Measurements from ENCODE around the gene MSI2.

The MSI2 gene

GRCh38 chr17:57466017-57466471 is 209.7 kb downstream of the MSI2 start:
- Mint-ChIP-seq H3K27me3 (no peaks in the 10 kb centered on the region), H3K27ac (peak overlapping the region in 1 of 2 donors; percentile 74), H3K4me3 (no peak overlapping the region), H3K9me3 (peaks cover 0 to 5% of the 10 kb centered on the region in 2 donors), H3K4me1 (peaks cover 75% of the 10 kb centered on the region)
- no peak for ATAC-seq
- DNase-seq: no peak

GRCh38 chr17:57466521-57466920 is 210.2 kb downstream of the MSI2 start:
- ATAC-seq (no peak), DNase-seq (no peak)
- Mint-ChIP-seq H3K27ac (no peak overlapping the region), H3K9me3 (peaks cover 0 to 5% of the 10 kb centered on the region in 2 donors), H3K4me3 (no peak overlapping the region), H3K4me1 (peaks cover 72% of the 10 kb centered on the region), H3K27me3 (no peaks in the 10 kb centered on the region)

GRCh38 chr17:57467226-57467625 is 210.9 kb downstream of the MSI2 start:
- DNase-seq: no peak
- Mint-ChIP-seq H3K4me1 (peaks cover 72% of the 10 kb centered on the region), H3K27ac (peak overlapping the region; percentile 1), H3K27me3 (no peaks in the 10 kb centered on the region), H3K4me3 (no peak overlapping the region), H3K9me3 (peaks cover 0 to under 1% of the 10 kb centered on the region in 2 donors)
- no peak for ATAC-seq

GRCh38 chr17:57467801-57468200 is 211.5 kb downstream of the MSI2 start:
- Mint-ChIP-seq H3K27me3 (no peaks in the 10 kb centered on the region), H3K4me3 (no peak overlapping the region), H3K9me3 (no peaks in the 10 kb centered on the region), H3K27ac (peak overlapping the region in 1 of 2 donors; percentile 68), H3K4me1 (peaks cover 67% of the 10 kb centered on the region)
- no peak for ATAC-seq
- DNase-seq: no peak

GRCh38 chr17:57468932-57469775 is 212.8 kb downstream of the MSI2 start:
- ATAC-seq (peak; percentile 68), DNase-seq (no peak)
- Mint-ChIP-seq H3K9me3 (no peaks in the 10 kb centered on the region), H3K27me3 (no peaks in the 10 kb centered on the region), H3K27ac (peak overlapping the region; percentile 47 to 56), H3K4me3 (no peak overlapping the region), H3K4me1 (peaks cover 61% of the 10 kb centered on the region)

GRCh38 chr17:57470906-57471305 is 214.6 kb downstream of the MSI2 start:
- Mint-ChIP-seq H3K27me3 (no peaks in the 10 kb centered on the region), H3K9me3 (no peaks in the 10 kb centered on the region), H3K4me3 (no peak overlapping the region), H3K4me1 (peaks cover 54% of the 10 kb centered on the region), H3K27ac (no peak overlapping the region)
- DNase-seq (no peak), ATAC-seq (no peak)

GRCh38 chr17:57471868-57472368 is 215.6 kb downstream of the MSI2 start:
- peaks cover 57% of the 10 kb centered on the region for H3K4me1 Mint-ChIP-seq
- no peak overlapping the region for H3K4me3 Mint-ChIP-seq
- no peaks in the 10 kb centered on the region for H3K9me3 Mint-ChIP-seq
- DNase-seq: no peak
- ATAC-seq: no peak
- H3K27ac Mint-ChIP-seq: no peak overlapping the region
- H3K27me3 Mint-ChIP-seq: no peaks in the 10 kb centered on the region

GRCh38 chr17:57475796-57476195 is 219.5 kb downstream of the MSI2 start:
- H3K27me3 Mint-ChIP-seq: no peaks in the 10 kb centered on the region
- no peaks in the 10 kb centered on the region for H3K9me3 Mint-ChIP-seq
- no peak overlapping the region for H3K4me3 Mint-ChIP-seq
- no peak for ATAC-seq
- DNase-seq: no peak
- H3K27ac Mint-ChIP-seq: no peak overlapping the region
- peaks cover 60% of the 10 kb centered on the region for H3K4me1 Mint-ChIP-seq

- Mint-ChIP-seq H3K4me3 (no peak overlapping the region), H3K4me1 (peaks cover 69% of the 10 kb centered on the region), H3K9me3 (no peaks in the 10 kb centered on the region), H3K27ac (no peak overlapping the region), H3K27me3 (no peaks in the 10 kb centered on the region)
- DNase-seq: no peak
- no peak for ATAC-seq
Observed at GRCh38 chr17:57477522-57478362, 221.4 kb downstream of the MSI2 start.

GRCh38 chr17:57478478-57479250 is 222.3 kb downstream of the MSI2 start:
- Mint-ChIP-seq H3K27me3 (no peaks in the 10 kb centered on the region), H3K27ac (peak overlapping the region in 1 of 2 donors; percentile 10), H3K4me1 (peaks cover 73% of the 10 kb centered on the region), H3K4me3 (no peak overlapping the region), H3K9me3 (no peaks in the 10 kb centered on the region)
- ATAC-seq (no peak), DNase-seq (no peak)

GRCh38 chr17:57480438-57481196 is 224.3 kb downstream of the MSI2 start:
- DNase-seq (no peak), ATAC-seq (peak; percentile 59)
- no peaks in the 10 kb centered on the region for H3K27me3 Mint-ChIP-seq
- peaks cover 83% of the 10 kb centered on the region for H3K4me1 Mint-ChIP-seq
- no peak overlapping the region for H3K27ac Mint-ChIP-seq
- no peak overlapping the region for H3K4me3 Mint-ChIP-seq
- no peaks in the 10 kb centered on the region for H3K9me3 Mint-ChIP-seq

GRCh38 chr17:57481910-57482391 is 225.6 kb downstream of the MSI2 start:
- DNase-seq: no peak
- no peak overlapping the region for H3K4me3 Mint-ChIP-seq
- H3K9me3 Mint-ChIP-seq: no peaks in the 10 kb centered on the region
- peaks cover 91% of the 10 kb centered on the region for H3K4me1 Mint-ChIP-seq
- H3K27ac Mint-ChIP-seq: no peak overlapping the region
- no peak for ATAC-seq
- no peaks in the 10 kb centered on the region for H3K27me3 Mint-ChIP-seq

GRCh38 chr17:57482657-57483056 is 226.3 kb downstream of the MSI2 start:
- H3K4me3 Mint-ChIP-seq: no peak overlapping the region
- H3K27ac Mint-ChIP-seq: no peak overlapping the region
- no peaks in the 10 kb centered on the region for H3K27me3 Mint-ChIP-seq
- no peaks in the 10 kb centered on the region for H3K9me3 Mint-ChIP-seq
- no peak for ATAC-seq
- H3K4me1 Mint-ChIP-seq: peaks cover 91% of the 10 kb centered on the region
- no peak for DNase-seq

GRCh38 chr17:57484081-57484666 is 227.9 kb downstream of the MSI2 start:
- no peak for DNase-seq
- H3K9me3 Mint-ChIP-seq: no peaks in the 10 kb centered on the region
- no peak overlapping the region for H3K4me3 Mint-ChIP-seq
- peaks cover 84% of the 10 kb centered on the region for H3K4me1 Mint-ChIP-seq
- H3K27ac Mint-ChIP-seq: peak overlapping the region in 1 of 2 donors; percentile 56
- ATAC-seq: no peak
- no peaks in the 10 kb centered on the region for H3K27me3 Mint-ChIP-seq
